Measurements from ENCODE around the gene SCYGR8.
"Not testable (repeated sequence)": the region's sequence is repeated elsewhere in the genome, so short reads cannot be mapped to it uniquely, and the experiment has no call there.

The SCYGR8 gene

GRCh38 chr2:227745594-227745993 is at the start of gene SCYGR8:
Gene SCYGR8 (plus strand): TSS chr2:227745894. CDS start chr2:227745894, 0 bp downstream.
- DNase-seq, result no peak

DNA sequence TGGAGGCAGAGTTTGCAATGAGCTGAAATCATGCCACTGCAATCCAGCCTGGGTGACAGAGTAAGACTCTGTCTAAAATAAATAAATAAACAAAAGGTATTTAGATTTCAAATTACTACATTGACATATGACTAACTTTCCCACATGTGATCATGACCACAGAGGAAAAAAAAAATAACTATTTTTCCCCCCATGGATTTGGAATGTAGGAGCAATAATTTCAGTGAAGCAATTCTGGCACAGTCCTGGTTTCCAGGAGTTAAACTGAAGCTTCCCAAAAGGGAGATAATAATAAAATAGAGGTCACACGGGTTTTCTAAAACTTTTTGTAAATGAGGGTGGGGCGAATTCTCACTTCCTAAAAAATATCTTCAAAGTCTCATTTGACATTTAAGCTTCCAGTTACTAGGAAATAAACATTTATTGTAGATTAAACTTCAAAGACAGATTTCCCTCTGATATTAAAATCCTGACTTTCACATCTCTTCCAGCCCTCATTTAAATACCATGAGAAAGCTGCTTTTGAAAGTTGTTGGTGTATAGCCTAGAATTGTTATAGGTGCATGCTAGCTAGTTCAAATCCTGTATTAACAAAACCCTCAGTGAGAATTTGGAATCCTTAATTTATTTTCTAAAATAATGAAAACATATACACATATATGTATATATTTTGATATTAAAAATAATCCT is 48.6 kb upstream of the SCYGR8 start:
- no peak for DNase-seq

DNA sequence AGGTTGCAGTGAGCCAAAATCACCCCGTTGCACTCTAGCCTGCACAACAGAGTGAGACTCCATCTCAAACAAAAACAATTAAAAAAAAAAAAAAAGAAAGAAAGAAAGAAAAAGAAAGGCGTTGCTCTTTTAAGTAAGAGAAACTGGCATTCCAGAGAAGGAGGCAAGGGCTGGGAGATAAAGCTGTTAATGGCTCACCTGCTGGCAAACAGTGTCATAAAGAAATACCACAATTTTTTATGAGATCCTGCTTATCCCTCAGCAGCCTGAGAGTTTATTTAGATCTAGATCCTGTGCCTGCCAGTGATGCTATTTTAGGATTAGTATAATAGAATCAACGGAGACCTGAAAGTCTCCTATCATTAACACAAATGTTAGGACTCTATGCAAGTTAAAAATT is 44.1 kb upstream of the SCYGR8 start:
- DNase-seq, result no peak

DNA sequence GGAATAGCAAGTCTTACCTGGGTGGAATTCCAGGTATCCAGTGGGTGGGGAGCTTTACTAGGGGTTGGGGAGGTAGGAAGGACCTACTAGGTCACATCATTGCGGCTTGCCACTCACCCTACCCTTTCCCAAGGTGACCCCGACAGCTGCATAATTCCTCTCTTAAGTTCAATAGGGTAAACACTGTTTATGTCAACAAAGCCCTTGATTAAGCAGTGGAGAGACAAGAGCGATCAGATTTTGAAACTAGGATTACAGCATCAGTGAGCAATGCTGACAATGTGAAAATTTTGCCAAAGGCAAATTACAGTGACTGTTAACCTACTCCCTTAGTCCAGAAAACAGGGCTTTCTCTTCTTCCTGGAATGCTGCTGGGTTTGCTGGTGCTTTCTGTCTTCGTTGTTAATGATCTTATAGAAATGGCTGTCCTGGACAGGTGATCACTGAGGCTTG is 42.4 kb upstream of the SCYGR8 start:
- no peak for DNase-seq

DNA sequence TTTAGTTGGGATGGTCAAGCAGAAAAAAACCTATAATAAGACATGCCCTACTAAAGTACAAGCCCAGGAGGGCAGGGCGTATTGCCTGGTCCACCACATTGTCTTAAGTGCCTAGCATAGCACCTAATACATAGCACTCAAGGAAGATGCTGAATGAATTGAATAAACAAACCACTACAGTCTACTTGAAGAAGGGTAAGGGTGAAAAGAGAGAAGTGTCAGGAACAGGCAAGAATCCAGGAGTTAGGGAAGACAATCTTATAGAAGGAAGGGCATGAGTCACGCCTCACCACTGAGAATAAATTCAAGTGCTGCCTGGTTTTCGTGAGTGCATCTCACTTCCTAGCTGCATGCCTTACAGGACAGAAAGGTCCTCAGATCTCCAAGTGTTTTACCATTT is 41.7 kb upstream of the SCYGR8 start:
- DNase-seq, result no peak

- no peak for DNase-seq
Measured at GRCh38 chr2:227706859-227707258, 38.8 kb upstream of the SCYGR8 start.

GRCh38 chr2:227707390-227707789 is 38.3 kb upstream of the SCYGR8 start:
- no peak for DNase-seq

- DNase-seq, result no peak
Measured at GRCh38 chr2:227710986-227711385, 34.7 kb upstream of the SCYGR8 start.

GRCh38 chr2:227713291-227713690 is 32.4 kb upstream of the SCYGR8 start:
- DNase-seq, result no peak

DNA sequence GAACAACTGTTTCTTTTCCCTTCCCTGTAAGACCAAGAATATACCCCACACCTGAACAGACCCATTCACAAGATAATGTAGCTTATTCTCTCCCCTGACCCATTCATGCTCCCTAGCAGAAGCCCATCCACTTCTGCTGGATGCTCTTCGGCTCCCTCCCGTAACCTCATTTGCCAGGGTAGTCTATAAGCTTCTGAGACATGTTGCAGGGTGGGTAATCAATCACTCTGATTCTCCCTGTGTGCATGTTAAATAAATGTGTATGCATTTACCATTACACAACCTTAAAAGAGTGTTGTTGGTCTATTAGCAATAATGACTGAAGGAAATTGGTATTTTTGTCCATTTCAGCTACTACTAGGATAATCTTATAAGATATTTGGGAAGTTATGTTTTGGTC is 29.2 kb upstream of the SCYGR8 start:
- no peak for DNase-seq

- peak in 1 of 2 experiments; percentile 1 for DNase-seq
Measured at GRCh38 chr2:227717687-227718567, 27.8 kb upstream of the SCYGR8 start, which contains the start of gene SLC19A3. Gene SLC19A3 (minus strand): TSS chr2:227718028. CDS start chr2:227702318, 15,710 bp downstream.

DNA sequence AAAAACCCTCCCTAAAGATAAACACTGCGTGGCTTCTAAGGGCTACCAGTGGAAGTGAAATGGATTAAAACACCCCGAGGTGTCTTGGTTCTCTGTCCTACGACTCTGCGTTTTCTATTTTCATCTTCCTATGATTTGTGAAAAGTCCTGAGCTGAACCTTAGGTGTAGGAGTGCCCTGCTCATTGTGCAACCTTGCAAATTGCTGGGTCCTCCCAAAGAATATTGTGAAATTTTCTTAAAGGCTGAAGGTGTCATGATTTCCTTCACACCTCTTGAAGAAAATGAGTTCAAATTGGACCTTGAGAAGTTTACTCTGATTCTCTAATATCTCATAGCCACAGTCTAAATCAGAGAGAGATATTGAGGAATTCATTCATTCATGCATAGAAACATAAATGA is 26.1 kb upstream of the SCYGR8 start:
- no peak for DNase-seq

DNA sequence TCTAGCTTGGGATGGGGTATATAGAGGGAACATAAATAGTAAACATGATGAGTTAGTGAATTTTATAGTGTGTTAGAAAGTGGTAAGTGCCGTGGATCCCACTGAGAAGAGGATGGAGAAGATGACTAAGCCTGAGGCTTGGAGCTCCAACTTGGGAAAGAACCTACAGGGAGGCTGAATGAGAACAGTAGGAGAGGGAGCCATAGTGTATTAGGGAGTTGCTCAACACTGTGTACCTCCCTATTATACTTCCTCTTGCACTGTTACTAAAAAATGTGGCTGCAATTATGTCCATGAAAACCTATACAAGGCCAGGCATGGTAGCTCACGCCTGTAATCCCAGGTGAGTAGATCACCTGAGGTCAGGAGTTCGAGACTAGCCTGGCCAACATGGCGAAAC is 25.0 kb upstream of the SCYGR8 start:
- DNase-seq, result no peak

GRCh38 chr2:227722821-227723220 is 22.9 kb upstream of the SCYGR8 start:
- DNase-seq, result not testable (repeated sequence)

DNA sequence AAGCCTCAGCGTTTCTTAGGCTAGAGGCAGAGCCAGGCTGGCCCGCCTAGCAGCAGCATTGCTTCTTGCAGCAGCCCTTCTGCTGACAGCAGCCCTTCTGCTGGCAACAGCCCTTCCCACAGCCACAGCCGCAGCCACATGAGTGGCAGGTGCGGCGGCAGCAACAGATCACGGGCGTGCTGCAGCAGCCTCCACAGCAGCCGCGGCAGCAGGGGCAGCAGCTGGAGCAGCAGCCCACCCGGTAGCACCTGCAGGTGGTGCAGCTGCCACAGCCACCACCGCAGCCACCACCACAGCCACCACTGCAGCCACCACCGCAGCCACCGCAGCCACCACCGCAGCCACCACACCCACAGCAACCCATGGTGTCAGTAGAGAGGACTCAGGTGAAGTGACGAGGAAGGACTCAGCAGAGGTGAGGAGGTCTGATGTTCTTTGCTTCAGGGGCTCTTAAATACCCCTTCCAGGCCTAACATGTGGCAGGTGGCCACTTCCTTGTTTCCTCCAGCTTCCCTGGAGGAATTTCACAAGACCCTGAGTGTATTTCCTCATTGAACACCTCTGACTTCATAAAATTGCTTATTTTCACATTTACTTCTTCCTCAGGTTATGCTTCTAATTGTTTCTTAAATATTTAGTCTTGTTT is 21.2 kb upstream of the SCYGR8 start, which contains the start of gene SCYGR6:
TSS of gene SCYGR6 (minus strand) at position 364 of the 646 bp plus-strand sequence. CDS start at position 364, 0 bp downstream.
- DNase-seq, result no peak

GRCh38 chr2:227728035-227728434 is 17.7 kb upstream of the SCYGR8 start, which contains the start of gene SCYGR7:
Gene SCYGR7 (plus strand): TSS chr2:227728335. CDS start chr2:227728335, 0 bp downstream.
- no peak for DNase-seq

DNA sequence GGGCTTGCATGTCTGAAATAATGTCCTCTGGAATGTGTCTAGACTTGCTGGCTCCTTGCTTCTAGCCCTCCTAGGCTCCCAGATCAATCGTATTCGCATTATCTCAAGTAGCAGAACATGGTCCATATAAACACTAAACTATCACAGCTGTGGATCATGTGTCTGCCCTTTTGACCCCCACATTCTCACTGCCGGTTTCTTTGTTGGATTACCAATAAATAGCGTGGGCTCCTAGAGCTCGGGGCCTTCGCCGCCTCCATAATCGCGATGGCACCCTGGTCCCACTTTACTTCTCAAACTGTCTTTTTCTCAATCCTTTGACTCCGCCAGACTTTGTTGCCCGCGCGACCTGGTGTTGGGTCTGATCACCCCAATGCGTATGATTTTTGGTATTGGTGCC is 6.3 kb upstream of the SCYGR8 start:
- DNase-seq, result no peak

- not testable (repeated sequence) for DNase-seq
Measured at GRCh38 chr2:227740705-227741104, 5.0 kb upstream of the SCYGR8 start.

- no peak for DNase-seq
Measured at GRCh38 chr2:227748079-227748478, 2.4 kb downstream of the SCYGR8 start.

DNA sequence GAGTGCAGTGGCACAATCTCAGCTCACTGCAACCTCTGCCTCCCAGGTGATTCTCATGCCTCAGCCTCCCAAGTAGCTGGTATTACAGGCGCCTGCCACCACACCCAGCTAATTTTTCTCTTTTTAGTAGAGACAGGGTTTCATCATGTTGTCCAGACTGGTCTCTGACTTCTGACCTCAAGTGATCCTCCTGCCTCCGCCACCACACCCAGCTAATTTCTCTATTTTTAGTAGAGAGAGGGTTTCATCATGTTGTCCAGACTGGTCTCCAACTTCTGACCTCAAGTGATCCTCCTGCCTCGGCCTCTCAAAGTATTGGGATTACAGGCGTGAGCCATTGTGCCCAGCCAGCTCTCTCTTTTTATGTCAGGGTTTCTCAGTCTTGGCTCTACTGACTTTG is 10.6 kb downstream of the SCYGR8 start:
- not testable (repeated sequence) for DNase-seq

GRCh38 chr2:227759411-227760118 is 13.9 kb downstream of the SCYGR8 start:
- DNase-seq, result no peak

DNA sequence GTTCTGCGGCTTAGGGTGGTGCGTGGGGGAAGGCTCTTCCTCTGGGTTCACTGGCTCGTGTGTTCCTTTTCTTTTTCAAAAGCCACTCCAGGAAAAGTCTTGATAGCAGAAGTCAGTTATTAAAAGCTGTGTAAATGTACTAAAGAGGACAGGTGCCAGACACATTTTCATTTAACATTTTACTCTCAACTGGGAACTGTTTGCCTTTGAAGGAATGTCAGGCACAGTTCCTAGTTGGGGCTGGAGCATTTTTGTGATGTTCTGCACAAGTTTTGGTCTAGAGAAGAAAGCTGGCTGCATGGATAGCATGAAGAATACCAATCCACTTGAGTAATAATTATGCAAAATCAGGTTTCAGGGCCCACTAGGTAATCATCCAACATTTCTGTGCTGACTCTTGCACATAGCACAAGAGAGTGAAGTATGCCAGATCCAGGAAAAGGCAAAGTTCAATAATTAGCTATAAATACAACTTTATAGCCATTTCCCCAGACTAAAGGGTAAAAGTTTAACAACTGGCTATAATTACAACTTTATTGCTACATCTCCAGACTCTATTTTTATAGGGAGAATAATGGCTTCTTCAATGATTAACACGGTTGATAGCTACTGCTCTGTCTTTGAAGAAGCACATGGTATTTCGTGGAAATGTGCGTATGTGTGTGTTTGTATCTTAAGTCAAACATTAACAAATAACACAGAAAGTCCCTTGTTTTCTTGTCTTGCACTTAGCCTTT is 16.2 kb downstream of the SCYGR8 start:
- no peak for DNase-seq
